ENCODE results near the gene CAMK1D. TPM values are rescaled to one million over a fixed set of nuclear protein-coding genes. Genes with fewer than 3 reads are reported as not detected.

Gene CAMK1D
- total RNA-seq, 3 donors from 2014 or later (not counting 1 experiment from before 2014, with no cell fraction given), result 44.2 to 56.4 (median 49.7) TPM

GRCh38 chr10:12589291-12589690, 239.9 kb downstream of the CAMK1D start:
- Mint-ChIP-seq H3K27me3 (ENCODE audit: low read depth in 2 of 2) (no peaks in the 10 kb centered on the region), H3K27ac (no peak overlapping the region), H3K4me3 (peak overlapping the region; percentile 25), H3K4me1 (peaks cover 43 to 53% of the 10 kb centered on the region in 2 donors), H3K9me3 (peaks cover 0 to 2% of the 10 kb centered on the region in 2 donors), H3K36me3 (peaks cover 6% of the 10 kb centered on the region)
- intact Hi-C loops (cut with micrococcal nuclease), result no loop called here
- Histone ChIP-seq H3K27me3 (ENCODE audit: control insufficient read depth, insufficient read depth, low read length) (no peaks in the 10 kb centered on the region), H3K9me3 (ENCODE audit: control insufficient read depth, insufficient read depth, low read length) (no peaks in the 10 kb centered on the region), H3K4me1 (ENCODE audit: control insufficient read depth, insufficient read depth, low read length) (peaks cover 19% of the 10 kb centered on the region), H3K4me3 (ENCODE audit: low read length) (no peak overlapping the region), H3K36me3 (ENCODE audit: control insufficient read depth, insufficient read depth, low read length) (no peaks in the 10 kb centered on the region), H3K27ac (ENCODE audit: low read length) (no peak overlapping the region)
- 87% methylated on average over 8 of the region's 8 CpGs for WGBS (ENCODE audit: insufficient coverage)
- TF ChIP-seq CTCF (IDR thresholded peaks at IDR 0.05), result no peak
- no peak for DNase-seq
- no peak for ATAC-seq

- Histone ChIP-seq H3K4me3 (ENCODE audit: low read length) (no peak overlapping the region), H3K9me3 (ENCODE audit: control insufficient read depth, insufficient read depth, low read length) (no peaks in the 10 kb centered on the region), H3K4me1 (ENCODE audit: control insufficient read depth, insufficient read depth, low read length) (peaks cover 24% of the 10 kb centered on the region), H3K36me3 (ENCODE audit: control insufficient read depth, insufficient read depth, low read length) (no peaks in the 10 kb centered on the region), H3K27ac (ENCODE audit: low read length) (no peak overlapping the region), H3K27me3 (ENCODE audit: control insufficient read depth, insufficient read depth, low read length) (no peaks in the 10 kb centered on the region)
- peaks cover 47 to 57% of the 10 kb centered on the region in 2 donors for H3K4me1 Mint-ChIP-seq
- H3K9me3 Mint-ChIP-seq, result peaks cover 0 to 2% of the 10 kb centered on the region in 2 donors
- no peak for ATAC-seq
- 92% methylated on average over 4 of the region's 4 CpGs for WGBS (ENCODE audit: insufficient coverage)
- intact Hi-C loops (cut with micrococcal nuclease), result no loop called here
- peaks cover 6% of the 10 kb centered on the region for H3K36me3 Mint-ChIP-seq
- no peaks in the 10 kb centered on the region for H3K27me3 Mint-ChIP-seq (ENCODE audit: low read depth in 2 of 2)
- no peak for DNase-seq
- no peak for TF ChIP-seq CTCF (IDR thresholded peaks at IDR 0.05)
- H3K4me3 Mint-ChIP-seq, result no peak overlapping the region
- no peak overlapping the region for H3K27ac Mint-ChIP-seq
These were observed 240.4 kb downstream of the CAMK1D start for GRCh38 chr10:12589791-12590190.

- Mint-ChIP-seq H3K27me3 (ENCODE audit: low read depth in 2 of 2) (no peaks in the 10 kb centered on the region), H3K9me3 (no peaks in the 10 kb centered on the region), H3K36me3 (no peaks in the 10 kb centered on the region), H3K4me1 (peaks cover 57% of the 10 kb centered on the region in 2 donors), H3K4me3 (peak overlapping the region; percentile 49), H3K27ac (no peak overlapping the region)
- Histone ChIP-seq H3K27ac (ENCODE audit: low read length) (no peak overlapping the region), H3K36me3 (ENCODE audit: control insufficient read depth, insufficient read depth, low read length) (no peaks in the 10 kb centered on the region), H3K9me3 (ENCODE audit: control insufficient read depth, insufficient read depth, low read length) (no peaks in the 10 kb centered on the region), H3K4me1 (ENCODE audit: control insufficient read depth, insufficient read depth, low read length) (peaks cover 35% of the 10 kb centered on the region), H3K27me3 (ENCODE audit: control insufficient read depth, insufficient read depth, low read length) (no peaks in the 10 kb centered on the region), H3K4me3 (ENCODE audit: low read length) (no peak overlapping the region)
- ATAC-seq, result no peak
- DNase-seq, result no peak
- TF ChIP-seq CTCF (IDR thresholded peaks at IDR 0.05), result no peak
- intact Hi-C loops (cut with micrococcal nuclease), result no loop called here
- 94% methylated on average over 17 of the region's 17 CpGs for WGBS (ENCODE audit: insufficient coverage)
These were observed 241.6 kb downstream of the CAMK1D start for GRCh38 chr10:12590675-12591659.
